PC-9 (cell line): ENCODE data around the gene SLC12A4.

ENCODE experiments used
- EZH2 ChIP-seq: fragments of 200-600 bp; sonication (generic); IDR thresholded peaks from 2 replicates; pipeline ENCODE4 v1.8.0; 2017; ENCODE audit warnings: antibody characterized with exemption, low read depth
- TF ChIP-seq, protein P1 (sequence below): fragments of 200-600 bp; sonication (generic); conservative IDR thresholded peaks from 2 replicates; pipeline ENCODE4 v1.6.1; 2017; ENCODE audit warnings: mixed run types, antibody characterized with exemption, mild to moderate bottlenecking, moderate library complexity

DNA sequence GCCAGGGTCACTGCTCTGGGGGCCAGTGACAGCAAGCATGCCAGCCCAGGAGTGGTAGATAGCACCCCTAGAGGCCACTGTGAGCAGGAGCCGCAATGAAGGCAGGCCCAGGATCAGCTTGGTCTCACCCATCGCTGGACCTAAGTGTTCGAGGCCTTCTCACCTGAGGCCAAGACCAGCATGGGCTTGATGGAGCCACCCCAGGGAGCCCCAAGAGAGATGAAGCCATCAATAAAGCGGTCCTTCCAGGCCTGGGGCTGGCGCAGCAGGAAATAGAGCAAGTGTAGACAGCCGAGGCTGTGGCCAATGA is 26.3 kb downstream of the SLC12A4 start:
- TF ChIP-seq, protein P1, sequence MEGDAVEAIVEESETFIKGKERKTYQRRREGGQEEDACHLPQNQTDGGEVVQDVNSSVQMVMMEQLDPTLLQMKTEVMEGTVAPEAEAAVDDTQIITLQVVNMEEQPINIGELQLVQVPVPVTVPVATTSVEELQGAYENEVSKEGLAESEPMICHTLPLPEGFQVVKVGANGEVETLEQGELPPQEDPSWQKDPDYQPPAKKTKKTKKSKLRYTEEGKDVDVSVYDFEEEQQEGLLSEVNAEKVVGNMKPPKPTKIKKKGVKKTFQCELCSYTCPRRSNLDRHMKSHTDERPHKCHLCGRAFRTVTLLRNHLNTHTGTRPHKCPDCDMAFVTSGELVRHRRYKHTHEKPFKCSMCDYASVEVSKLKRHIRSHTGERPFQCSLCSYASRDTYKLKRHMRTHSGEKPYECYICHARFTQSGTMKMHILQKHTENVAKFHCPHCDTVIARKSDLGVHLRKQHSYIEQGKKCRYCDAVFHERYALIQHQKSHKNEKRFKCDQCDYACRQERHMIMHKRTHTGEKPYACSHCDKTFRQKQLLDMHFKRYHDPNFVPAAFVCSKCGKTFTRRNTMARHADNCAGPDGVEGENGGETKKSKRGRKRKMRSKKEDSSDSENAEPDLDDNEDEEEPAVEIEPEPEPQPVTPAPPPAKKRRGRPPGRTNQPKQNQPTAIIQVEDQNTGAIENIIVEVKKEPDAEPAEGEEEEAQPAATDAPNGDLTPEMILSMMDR, result peak; percentile 76
- TF ChIP-seq EZH2, result no peak
